ENCODE data around the gene MOCS1. TPM values are rescaled to one million over a fixed set of nuclear protein-coding genes. Genes with fewer than 3 reads are reported as not detected.

The MOCS1 gene
- total and polyA plus RNA-seq, 4 donors: 6.7 to 36.2 (median 29.2) TPM

DNA sequence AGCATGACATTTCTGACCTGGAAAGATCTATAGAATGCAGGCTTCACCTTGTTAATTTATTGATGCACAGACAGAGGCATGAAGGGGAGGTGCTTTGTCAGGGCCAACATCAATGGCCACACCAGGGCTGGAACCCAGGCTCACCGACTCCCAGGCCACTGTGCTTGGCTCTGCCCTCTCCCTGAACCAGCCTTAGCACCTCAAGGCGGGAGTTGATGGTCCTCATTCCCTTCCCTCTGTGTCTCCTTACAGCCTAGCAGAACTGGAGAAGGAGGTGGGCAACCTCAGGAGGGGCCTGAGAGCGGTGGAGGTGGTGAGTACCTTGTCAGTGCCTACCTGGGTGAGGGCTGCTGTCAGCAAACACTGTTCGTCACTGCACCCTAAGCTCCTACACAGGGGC is 35.6 kb downstream of the MOCS1 start:
- whole genome bisulfite sequencing: 95% methylated on average over 4 of the region's 4 CpGs
- peaks cover 3 to 18% (median 9%) of the 10 kb centered on the region in 4 donors for H3K4me1 ChIP-seq (ENCODE audit: control insufficient read depth in 4 of 4, insufficient read depth in 4 of 4, low read length in 3 of 4)
- H3K9me3 ChIP-seq (ENCODE audit: control insufficient read depth in 4 of 4, low read length in 3 of 4): no peaks in the 10 kb centered on the region
- no peak overlapping the region for H3K9ac ChIP-seq (ENCODE audit: low read depth in 1 of 2, low read length in 2 of 2)
- no peaks in the 10 kb centered on the region for H3K36me3 ChIP-seq (ENCODE audit: control insufficient read depth in 4 of 4, insufficient read depth in 3 of 4, low read depth in 1 of 4, low read length in 3 of 4)
- no peaks in the 10 kb centered on the region for H3K27me3 ChIP-seq (ENCODE audit: control insufficient read depth in 4 of 4, insufficient read depth in 4 of 4, low read length in 3 of 4)
- H3K27ac ChIP-seq (ENCODE audit: low read depth in 1 of 2, low read length in 2 of 2): no peak overlapping the region
- no peak overlapping the region for H3K4me3 ChIP-seq (ENCODE audit: low read depth in 1 of 3, low read length in 3 of 3)
- TF ChIP-seq RAD21 (IDR thresholded peaks at IDR 0.05): no peak
- no peak for DNase-seq (ENCODE audit: low spot score)

GRCh38 chr6:39897698-39898097 is 36.6 kb downstream of the MOCS1 start:
- Histone ChIP-seq H3K9me3 (ENCODE audit: control insufficient read depth in 4 of 4, low read length in 3 of 4) (no peaks in the 10 kb centered on the region), H3K27me3 (ENCODE audit: control insufficient read depth in 4 of 4, insufficient read depth in 4 of 4, low read length in 3 of 4) (no peaks in the 10 kb centered on the region), H3K36me3 (ENCODE audit: control insufficient read depth in 4 of 4, insufficient read depth in 3 of 4, low read depth in 1 of 4, low read length in 3 of 4) (no peaks in the 10 kb centered on the region), H3K9ac (ENCODE audit: low read depth in 1 of 2, low read length in 2 of 2) (no peak overlapping the region), H3K4me1 (ENCODE audit: control insufficient read depth in 4 of 4, insufficient read depth in 4 of 4, low read length in 3 of 4) (peaks cover 3 to 17% (median 9%) of the 10 kb centered on the region in 4 donors), H3K4me3 (ENCODE audit: low read depth in 1 of 3, low read length in 3 of 3) (no peak overlapping the region), H3K27ac (ENCODE audit: low read depth in 1 of 2, low read length in 2 of 2) (no peak overlapping the region)
- 85% methylated on average over 3 of the region's 3 CpGs for WGBS
- no peak for TF ChIP-seq YY1 (IDR thresholded peaks at IDR 0.05)
- TF ChIP-seq, protein P1, sequence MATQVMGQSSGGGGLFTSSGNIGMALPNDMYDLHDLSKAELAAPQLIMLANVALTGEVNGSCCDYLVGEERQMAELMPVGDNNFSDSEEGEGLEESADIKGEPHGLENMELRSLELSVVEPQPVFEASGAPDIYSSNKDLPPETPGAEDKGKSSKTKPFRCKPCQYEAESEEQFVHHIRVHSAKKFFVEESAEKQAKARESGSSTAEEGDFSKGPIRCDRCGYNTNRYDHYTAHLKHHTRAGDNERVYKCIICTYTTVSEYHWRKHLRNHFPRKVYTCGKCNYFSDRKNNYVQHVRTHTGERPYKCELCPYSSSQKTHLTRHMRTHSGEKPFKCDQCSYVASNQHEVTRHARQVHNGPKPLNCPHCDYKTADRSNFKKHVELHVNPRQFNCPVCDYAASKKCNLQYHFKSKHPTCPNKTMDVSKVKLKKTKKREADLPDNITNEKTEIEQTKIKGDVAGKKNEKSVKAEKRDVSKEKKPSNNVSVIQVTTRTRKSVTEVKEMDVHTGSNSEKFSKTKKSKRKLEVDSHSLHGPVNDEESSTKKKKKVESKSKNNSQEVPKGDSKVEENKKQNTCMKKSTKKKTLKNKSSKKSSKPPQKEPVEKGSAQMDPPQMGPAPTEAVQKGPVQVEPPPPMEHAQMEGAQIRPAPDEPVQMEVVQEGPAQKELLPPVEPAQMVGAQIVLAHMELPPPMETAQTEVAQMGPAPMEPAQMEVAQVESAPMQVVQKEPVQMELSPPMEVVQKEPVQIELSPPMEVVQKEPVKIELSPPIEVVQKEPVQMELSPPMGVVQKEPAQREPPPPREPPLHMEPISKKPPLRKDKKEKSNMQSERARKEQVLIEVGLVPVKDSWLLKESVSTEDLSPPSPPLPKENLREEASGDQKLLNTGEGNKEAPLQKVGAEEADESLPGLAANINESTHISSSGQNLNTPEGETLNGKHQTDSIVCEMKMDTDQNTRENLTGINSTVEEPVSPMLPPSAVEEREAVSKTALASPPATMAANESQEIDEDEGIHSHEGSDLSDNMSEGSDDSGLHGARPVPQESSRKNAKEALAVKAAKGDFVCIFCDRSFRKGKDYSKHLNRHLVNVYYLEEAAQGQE (IDR thresholded peaks at IDR 0.05): no peak
- no peak for TF ChIP-seq HNF4A (conservative IDR thresholded peaks at IDR 0.05)
- no peak for TF ChIP-seq RXRA (IDR thresholded peaks at IDR 0.05)
- TF ChIP-seq CTCF (IDR thresholded peaks at IDR 0.05; ENCODE audit: low read depth, low read length, missing input control): no peak
- no peak for TF ChIP-seq NR2F2 (IDR thresholded peaks at IDR 0.05)
- no peak for TF ChIP-seq HNF4G (IDR thresholded peaks at IDR 0.05)
- no peak for TF ChIP-seq GABPA (IDR thresholded peaks at IDR 0.05 in 1 of 2, conservative IDR thresholded peaks at IDR 0.05 in 1 of 2)
- no peak for TF ChIP-seq RAD21 (IDR thresholded peaks at IDR 0.05)
- DNase-seq (ENCODE audit: low spot score): no peak

- Histone ChIP-seq H3K9me3 (ENCODE audit: control insufficient read depth in 4 of 4, low read length in 3 of 4) (no peaks in the 10 kb centered on the region), H3K36me3 (ENCODE audit: control insufficient read depth in 4 of 4, insufficient read depth in 3 of 4, low read depth in 1 of 4, low read length in 3 of 4) (no peaks in the 10 kb centered on the region), H3K9ac (ENCODE audit: low read depth in 1 of 2, low read length in 2 of 2) (no peak overlapping the region), H3K4me1 (ENCODE audit: control insufficient read depth in 4 of 4, insufficient read depth in 4 of 4, low read length in 3 of 4) (peaks cover 0 to 7% (median 5%) of the 10 kb centered on the region in 4 donors), H3K27me3 (ENCODE audit: control insufficient read depth in 4 of 4, insufficient read depth in 4 of 4, low read length in 3 of 4) (no peaks in the 10 kb centered on the region), H3K27ac (ENCODE audit: low read depth in 1 of 2, low read length in 2 of 2) (no peak overlapping the region), H3K4me3 (ENCODE audit: low read depth in 1 of 3, low read length in 3 of 3) (no peak overlapping the region)
- WGBS: 89% methylated on average over 12 of the region's 12 CpGs
- no peak for TF ChIP-seq NR2F2 (IDR thresholded peaks at IDR 0.05)
- no peak for TF ChIP-seq YY1 (IDR thresholded peaks at IDR 0.05)
- no peak for TF ChIP-seq EGR1 (IDR thresholded peaks at IDR 0.05; ENCODE audit: low read depth in 2 of 2)
- no peak for TF ChIP-seq RXRA (IDR thresholded peaks at IDR 0.05)
- no peak for TF ChIP-seq FOXA2 (IDR thresholded peaks at IDR 0.05)
- no peak for DNase-seq (ENCODE audit: low spot score)
Observed at GRCh38 chr6:39896701-39897100, 37.6 kb downstream of the MOCS1 start.

Measured in liver (tissue), 9 donors.